ENCODE results near the gene ITIH2.

Gene ITIH2

DNA sequence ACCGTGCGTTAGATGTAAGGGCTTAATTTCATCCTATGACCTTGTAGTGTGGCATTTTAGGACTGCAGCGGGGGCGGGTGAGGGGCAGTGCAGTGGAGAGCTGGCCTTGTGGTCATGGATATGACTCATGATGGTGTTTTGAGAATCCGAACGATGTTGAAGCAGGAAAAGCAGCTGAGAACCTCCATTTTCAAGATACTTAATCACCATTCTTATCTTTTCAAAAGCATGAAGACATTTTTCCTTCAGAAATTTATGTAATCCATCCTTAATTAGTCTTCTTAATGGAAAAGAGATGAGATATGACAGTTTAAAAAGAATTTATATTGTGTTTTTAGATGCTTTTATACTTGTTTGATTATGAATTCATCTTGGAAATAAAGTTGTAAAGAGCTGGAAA lies 94.5 kb downstream of the ITIH2 start:
- peak; percentile 98 for DNase-seq (ENCODE audit: low read depth)

Data from iris pigment epithelial cell (primary cell).